Activated CD4-positive, alpha-beta T cell treated with anti-CD3 and anti-CD28 coated beads for 48 hours (primary cell): ENCODE measurements around the gene PSMB5.
A peak's percentile ranks its signal among the peaks of the same experiment; 100 is the strongest.

Experiments
- DNase-seq: peaks from one replicate; pipeline ENCODE4 v3.0.0-alpha.2; 2020

PSMB5 gene

DNA sequence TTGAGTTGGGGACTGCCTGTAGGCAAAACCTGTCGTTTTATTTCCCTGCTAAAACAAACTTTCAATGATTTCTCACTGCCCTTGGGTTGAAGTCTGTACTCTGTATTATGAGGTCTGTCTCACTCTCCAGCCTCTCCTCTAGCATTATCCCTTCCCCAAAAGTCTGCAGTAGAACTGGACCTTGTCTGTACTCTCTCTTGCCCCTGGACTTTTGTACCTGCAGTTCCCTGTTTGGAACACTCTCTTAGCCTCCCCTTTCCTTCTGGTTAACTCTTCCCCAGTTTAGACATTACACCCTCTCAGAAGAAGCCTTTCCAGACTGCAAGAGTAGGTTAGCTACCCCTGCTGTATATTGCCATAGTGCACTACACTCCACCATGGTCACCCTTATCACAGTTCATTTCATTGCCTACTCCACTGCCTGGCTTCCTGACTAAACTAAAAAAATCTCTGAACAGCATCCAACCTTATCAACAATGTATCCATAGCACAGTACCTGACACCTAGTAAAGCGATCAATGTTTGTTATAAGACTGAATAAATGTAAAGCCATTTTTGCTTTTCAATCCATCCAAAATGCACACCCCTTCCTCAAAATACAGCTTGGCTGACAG is 48.7 kb downstream of the PSMB5 start:
- DNase-seq, result no peak

DNA sequence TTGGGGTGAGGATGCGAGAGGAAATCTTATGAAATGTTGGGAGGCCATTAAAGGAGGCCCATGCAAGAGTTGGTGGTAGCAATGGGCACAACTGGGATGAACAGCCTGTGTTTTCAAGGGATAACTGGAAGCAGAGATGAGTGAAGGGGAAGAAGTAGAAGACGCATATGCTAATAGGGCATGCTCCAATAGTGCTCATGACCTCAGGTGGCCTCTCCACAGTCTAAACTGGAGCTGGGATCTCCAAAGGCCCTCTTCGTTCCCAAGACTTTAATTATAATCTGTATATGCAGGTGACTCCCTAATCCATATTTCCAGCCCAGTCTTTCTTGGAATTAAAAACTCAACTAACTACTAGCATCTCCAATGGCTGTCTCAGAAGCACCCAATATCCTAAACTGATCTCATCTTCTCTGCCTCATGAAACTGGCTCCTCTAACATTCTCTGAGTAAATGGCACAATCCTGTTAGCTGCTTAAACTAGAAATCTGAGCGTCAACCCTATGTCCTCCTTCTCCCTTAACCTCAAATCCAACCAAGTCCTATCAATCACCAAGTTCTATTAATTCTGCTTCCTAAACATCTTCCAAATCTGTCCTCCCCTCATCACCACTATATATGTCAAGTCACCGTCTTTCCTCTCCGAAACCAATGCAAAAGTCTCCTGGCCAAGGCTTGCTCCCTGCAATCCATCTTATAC is 49.6 kb downstream of the PSMB5 start:
- DNase-seq, result no peak

DNA sequence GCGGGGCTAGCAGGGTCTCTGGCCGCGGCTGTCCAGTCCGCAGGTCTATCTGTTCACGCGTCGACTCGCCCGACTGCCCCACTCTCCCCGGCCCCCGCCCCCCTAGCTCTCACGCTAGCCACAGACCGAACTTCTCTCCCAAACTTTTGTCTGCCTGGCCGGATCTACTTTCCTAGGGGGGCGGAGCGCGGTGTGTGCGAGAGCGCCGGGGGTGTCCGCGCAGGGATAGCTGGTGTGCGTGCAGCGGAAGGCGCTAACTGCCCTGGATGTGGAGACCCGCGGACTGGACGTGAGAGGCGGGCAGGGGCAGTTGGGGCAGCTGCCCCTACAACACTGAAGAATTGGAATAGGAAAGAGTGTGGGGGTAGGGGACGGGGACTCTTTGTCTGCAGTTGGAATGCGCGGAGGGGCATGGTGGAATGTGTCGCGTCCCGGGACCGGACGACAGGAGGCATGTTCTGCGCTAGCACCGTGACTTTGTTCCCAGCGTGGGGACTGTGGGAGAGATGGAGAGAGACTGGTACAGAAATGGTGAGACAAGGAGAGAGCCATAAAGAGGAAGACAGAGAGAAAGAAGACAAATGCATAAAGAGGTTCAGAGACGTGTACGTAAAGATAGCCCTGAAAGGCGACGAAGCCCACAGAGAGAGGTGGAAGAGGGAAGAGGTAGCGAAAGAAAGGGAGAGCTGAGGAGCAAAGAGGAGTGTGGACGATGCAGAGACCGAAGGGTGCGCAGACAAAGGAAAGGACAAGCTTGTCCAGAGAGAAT is 52.0 kb downstream of the PSMB5 start, which contains the start of gene AJUBA:
Gene AJUBA, minus strand, starts transcription at position 75 of the 769 bp plus-strand sequence. CDS start 285 bp downstream, outside the sequence.
- peak; percentile 86 for DNase-seq

DNA sequence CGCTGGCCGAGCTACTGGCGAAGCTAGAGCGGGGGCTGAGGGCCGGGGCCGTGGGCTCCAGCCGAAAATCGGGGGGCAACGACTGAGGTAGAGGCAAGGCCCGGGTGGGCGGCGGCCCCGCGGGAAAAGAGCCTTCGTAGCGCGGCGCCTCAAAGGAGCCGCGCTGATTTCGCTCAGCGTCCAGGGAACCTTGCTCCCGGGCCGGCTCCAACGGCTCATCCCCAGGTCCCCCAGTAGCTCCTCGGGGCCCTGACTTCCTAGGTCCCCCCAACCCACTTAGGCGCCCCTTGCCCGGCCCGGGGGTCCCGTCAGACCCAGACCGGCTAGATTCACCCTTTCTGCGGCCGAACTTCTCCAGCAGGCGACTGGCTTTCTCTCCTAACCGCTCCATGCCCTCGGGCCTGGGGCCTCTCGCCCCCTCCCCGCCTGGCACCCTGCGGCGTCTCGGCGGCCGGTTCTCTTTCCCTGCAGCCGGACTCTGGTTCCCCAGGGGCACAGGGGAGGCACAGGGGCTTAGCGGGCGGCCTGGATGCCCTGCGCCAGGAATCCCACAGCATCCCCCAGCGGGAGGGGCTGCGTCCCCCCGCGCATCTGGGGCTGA is 52.7 kb downstream of the PSMB5 start:
- DNase-seq, result peak; percentile 16

DNA sequence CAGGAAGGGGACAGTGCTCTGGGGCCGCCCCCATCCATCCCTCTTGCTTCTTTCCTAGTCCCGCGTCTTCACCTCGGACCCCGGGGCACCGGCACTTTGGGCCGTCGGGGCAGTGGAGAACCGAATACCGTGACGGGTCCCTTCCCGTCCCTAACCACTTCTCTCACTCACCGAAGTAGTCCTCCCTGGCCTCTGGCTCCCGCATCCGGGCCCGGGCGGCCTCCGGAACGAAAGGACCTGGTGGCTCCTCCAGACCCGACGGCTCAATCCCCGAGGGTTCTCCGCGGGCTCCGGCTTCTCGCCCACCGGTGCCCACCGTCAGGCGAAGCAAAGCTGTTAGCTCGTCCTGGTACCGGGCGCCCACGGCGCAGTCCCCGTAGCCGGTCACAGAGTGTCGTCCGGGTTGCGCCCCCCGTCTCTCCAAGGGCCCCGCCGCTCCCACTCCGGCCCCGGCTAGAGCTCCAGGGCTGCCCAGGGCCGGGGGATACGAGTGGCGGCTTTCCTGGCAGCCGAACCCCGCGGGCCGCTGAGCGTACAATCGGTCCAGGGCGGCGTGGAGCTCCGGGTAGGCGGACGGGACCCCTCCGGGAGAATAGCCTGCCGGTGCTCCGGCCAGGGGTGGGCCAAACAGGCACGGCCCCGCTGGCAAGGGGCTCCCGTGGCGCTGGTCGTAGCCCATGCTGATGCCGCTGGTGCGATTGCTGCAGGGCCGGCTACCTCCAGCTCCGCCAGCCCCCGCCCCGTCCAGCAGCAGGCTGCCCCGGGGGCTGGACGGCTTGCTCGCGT is 53.4 kb downstream of the PSMB5 start:
- DNase-seq, result peak; percentile 24

DNA sequence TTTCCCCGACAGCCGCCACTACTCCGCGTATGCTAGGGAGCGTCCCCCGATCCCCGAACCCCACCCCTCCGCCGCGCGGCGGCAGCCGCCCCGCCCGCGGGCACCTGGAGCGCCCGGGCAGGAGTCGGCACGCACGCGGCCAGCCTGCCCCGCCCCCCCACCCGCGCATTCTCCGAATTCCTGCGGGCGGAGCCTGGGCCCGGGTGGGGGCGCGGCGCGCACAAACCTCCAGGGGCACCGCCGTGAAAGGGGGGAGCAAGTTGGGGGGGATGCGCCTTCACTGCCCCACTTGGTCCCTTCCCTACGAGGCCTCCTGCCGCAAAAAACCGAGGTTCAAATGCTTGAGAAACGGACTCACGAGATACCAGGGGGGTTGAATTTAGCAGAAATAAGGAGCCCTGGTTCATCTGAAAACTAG is 54.0 kb downstream of the PSMB5 start:
- peak; percentile 37 for DNase-seq

DNA sequence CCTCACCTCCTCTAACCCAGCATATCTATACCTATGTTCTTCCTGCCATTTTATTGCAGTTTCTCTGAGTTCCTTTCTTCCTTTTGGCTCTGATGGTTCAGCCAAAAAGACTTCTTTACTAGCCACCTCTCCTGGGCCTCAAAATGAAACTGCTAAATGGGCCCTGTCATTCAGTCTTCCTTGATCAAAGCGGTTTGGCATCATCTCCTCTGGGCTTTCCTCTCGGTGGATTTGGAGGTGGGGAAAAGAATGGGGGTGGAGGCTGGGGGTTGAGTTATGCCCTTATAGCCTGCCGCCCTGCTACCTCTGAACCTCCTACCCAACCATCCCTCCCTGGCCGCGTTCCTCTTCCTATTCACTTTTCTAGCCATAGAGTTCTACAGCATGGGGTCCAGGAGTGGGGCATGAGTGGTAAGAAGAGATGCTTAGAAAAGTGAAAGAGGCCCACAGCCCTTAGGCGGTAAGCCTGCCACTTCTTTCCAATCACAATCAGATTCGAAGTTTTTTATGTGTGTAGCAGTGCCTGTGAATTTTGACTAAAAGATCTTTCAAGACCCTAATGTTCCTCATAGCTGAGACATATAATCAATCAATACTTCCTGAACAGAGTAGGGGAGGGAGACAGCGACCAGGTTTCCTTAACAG is 54.8 kb downstream of the PSMB5 start:
- no peak for DNase-seq

DNA sequence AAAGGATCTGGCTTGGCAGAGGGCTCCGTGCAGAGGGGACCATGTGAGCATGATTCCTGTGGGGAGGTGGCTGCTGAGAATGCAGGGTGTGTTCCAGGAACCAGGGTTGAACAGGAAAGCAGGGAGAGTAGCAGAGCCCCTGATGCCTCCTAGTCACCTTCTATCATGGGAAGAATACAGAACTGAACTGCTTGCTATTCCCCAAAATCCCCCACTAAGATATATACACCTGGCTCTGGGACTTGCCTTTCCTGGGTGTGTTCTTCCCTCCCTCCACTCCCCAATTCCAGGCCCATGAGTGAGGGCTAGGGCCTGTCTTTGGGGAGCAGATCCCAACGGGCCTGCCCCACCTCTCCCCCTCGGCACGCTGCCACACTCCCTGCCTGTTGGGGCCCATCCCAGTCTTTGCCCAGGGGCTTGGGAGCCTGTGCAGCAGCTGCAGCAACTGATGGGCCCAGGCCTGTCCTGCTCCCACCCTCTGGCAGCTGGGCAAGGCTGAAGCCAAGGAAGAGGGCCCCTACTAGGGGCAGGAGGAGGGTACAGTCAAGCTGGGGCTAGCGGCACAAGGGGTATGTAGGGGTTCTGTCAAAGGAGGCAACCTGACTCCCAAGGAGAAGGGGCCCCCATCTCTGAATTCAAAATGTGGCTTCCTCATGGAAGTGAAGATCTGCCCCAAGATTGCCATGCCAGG is 55.6 kb downstream of the PSMB5 start:
- no peak for DNase-seq

DNA sequence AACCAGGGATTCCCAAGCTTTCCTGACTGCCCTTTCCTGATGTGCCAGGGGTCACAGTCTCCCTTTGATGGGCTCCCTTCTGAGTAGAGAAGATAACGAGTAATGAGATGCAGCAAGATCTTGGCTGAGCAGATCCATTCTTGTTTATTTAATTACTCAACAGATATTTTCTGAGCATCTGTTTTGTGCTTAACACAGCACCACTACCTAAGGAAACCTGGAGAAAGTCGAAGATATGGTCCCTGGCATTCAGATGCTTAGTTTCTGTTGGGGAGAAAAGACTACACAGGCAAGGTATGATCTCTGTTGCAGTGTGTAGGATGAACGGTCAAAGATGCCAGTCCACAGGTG is 56.2 kb downstream of the PSMB5 start:
- DNase-seq, result no peak

DNA sequence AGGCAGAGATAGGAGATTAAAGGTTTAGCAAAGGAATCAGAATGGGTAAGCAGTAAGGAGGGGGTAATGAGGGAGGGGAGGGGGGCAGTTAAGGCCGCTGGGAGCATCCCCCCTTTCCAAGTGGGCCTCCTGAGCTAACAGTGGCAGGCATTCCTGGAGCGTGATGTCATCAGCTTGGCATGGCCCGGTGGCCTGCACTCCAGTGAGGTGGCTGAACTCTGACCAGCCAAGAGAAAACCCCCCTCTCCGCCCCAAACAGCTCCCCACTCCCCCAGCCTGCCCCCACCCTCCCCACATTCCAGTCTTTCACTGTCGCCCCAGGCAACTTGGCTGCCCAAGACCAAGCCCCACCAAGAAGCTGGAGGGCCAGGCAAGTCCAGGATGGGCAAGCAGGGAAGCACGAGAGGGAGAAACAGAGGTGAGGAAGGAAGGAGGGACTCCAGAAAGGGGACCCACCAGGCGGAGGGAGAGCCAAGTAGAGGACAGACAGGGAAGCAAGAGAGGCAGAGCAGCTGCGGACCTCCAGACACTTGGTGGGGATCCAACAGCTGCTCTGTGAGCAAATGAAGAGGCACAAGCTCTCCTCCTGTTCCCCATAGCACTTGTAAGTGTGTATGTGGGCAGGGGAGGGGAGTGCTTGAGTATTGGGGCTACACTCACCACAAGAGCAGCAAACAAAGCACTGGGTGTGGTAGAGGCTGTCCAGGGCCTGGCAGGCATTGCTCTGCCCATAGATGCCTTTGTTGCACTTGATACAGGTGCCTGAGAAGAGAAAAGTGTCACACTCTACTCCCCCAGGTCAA is 56.8 kb downstream of the PSMB5 start:
- no peak for DNase-seq

DNA sequence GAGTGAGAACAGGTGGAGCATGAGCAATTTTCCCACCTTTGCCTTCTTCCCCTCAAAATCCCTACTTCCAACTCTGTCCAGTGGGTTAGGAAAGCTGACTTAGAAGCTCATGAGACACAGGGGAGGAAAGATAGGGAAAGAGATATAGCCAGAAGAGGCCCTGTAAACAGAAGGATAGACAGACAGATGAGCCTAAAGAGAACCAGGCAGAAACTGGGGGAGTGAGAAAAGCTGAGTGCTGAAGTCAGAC is 57.3 kb downstream of the PSMB5 start:
- DNase-seq, result no peak

DNA sequence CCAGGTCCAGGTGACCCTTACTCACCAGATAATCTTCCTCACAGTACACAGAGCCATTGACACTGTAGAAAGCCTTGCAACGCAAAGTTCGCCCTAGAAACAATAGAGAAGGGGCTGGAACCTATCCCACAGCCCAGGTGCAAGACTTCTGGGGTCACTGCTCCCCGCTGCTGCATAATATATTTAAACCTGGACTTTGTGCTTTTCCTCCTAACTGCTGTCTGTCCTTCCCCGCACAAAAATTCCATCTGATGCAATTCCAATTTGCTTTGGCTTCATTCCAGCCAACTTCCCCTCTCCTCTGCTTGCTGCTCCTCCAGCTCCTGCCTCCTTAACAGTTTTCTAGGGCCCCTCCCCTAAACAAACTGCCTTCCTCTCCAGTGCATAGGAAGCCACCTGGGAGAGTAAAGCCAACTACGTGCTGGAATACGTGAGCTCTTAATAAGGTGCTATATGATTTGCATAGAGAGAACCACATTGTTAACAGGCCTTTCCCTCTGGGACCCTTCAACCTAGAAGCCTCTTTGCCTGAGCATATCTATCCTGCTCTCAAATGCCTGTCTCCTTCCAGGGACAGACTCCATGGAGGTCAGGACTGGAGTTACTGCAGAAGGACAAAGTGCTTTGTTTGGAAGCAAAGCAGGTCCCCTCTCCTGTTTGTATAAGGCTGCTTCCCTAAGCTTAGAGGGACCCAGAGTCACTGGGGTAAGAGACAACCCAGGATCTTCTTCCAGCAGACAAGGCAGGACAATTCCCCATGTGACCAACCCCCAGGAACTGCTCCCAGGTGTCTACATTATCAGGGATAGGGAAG is 57.9 kb downstream of the PSMB5 start:
- DNase-seq, result no peak
